Measurements from ENCODE around the gene CENPT. TPM values are rescaled to one million over a fixed set of nuclear protein-coding genes. Genes with fewer than 3 reads are reported as not detected.

CENPT gene
- total RNA-seq, 1 experiment from 2014 or later, result 60.9 TPM

DNA sequence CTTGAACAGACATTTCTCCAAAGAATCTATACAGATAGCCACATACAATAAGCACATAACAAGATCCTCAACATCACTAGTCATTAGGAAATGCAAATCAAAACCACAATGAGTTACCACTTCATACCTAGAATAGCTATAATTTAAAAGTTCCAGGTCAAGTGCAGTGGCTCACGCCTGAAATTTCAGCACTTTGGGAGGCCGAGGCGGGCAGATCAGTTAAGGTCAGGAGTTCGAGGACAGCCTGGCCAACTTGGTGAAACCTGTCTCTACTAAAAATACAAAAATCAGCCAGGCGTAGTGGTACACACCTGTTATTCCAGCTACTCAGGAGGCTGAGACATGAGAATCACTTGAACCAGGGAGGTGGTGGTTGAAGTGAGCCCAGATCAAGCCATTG is 61.0 kb downstream of the CENPT start:
- Mint-ChIP-seq H3K9me3 (no peaks in the 10 kb centered on the region), H3K27me3 (ENCODE audit: low read depth) (no peaks in the 10 kb centered on the region; the same call in 1 of the 2 replicates), H3K4me3 (no peak overlapping the region), H3K4me1 (no peaks in the 10 kb centered on the region), H3K36me3 (ENCODE audit: insufficient read depth in 1 of 3, low read depth in 3 of 3) (no peaks in the 10 kb centered on the region; a peak in 2 of 7 replicates), H3K27ac (no peak overlapping the region)
- no peak overlapping the region for H4K8ac ChIP-seq (replicated peaks; ENCODE audit: insufficient read length, low read depth, low read length)
- no peak overlapping the region for H4K5ac ChIP-seq (ENCODE audit: insufficient read length, low read depth, low read length)
- H2BK20ac ChIP-seq (ENCODE audit: low read depth, low read length, poor library complexity, severe bottlenecking), result no peak overlapping the region
- no peak overlapping the region for H2BK5ac ChIP-seq (ENCODE audit: insufficient read length, low read length)
- H3K79me1 ChIP-seq (ENCODE audit: insufficient read depth, low read depth, low read length, poor library complexity, severe bottlenecking), result no peaks in the 10 kb centered on the region
- H3K4me2 ChIP-seq (ENCODE audit: insufficient read depth, insufficient read length, low read length), result no peak overlapping the region
- no peaks in the 10 kb centered on the region; the same call in 1 of the 2 replicates for H3K79me2 ChIP-seq (ENCODE audit: insufficient read depth, low read length)
- no peak overlapping the region for H3K56ac ChIP-seq (ENCODE audit: insufficient read length, low read depth, low read length)
- H2BK15ac ChIP-seq (ENCODE audit: low read depth, low read length), result no peak overlapping the region
- no peak overlapping the region for H3K27ac ChIP-seq (ENCODE audit: insufficient read length, low read depth, low read length)
- H2AFZ ChIP-seq (ENCODE audit: low read length), result no peak overlapping the region
- H3K4me1 ChIP-seq (ENCODE audit: insufficient read depth, low read length), result no peaks in the 10 kb centered on the region
- H3K23ac ChIP-seq (ENCODE audit: insufficient read length, low read depth, low read length), result no peak overlapping the region
- H3K14ac ChIP-seq (ENCODE audit: insufficient read depth, low read length), result no peak overlapping the region
- no peak overlapping the region for H3K4ac ChIP-seq (ENCODE audit: low read depth, low read length)
- TF ChIP-seq, protein P1, sequence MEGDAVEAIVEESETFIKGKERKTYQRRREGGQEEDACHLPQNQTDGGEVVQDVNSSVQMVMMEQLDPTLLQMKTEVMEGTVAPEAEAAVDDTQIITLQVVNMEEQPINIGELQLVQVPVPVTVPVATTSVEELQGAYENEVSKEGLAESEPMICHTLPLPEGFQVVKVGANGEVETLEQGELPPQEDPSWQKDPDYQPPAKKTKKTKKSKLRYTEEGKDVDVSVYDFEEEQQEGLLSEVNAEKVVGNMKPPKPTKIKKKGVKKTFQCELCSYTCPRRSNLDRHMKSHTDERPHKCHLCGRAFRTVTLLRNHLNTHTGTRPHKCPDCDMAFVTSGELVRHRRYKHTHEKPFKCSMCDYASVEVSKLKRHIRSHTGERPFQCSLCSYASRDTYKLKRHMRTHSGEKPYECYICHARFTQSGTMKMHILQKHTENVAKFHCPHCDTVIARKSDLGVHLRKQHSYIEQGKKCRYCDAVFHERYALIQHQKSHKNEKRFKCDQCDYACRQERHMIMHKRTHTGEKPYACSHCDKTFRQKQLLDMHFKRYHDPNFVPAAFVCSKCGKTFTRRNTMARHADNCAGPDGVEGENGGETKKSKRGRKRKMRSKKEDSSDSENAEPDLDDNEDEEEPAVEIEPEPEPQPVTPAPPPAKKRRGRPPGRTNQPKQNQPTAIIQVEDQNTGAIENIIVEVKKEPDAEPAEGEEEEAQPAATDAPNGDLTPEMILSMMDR (conservative IDR thresholded peaks at IDR 0.05), result no peak
- H3K18ac ChIP-seq (ENCODE audit: insufficient read length, low read depth, low read length), result no peak overlapping the region
- no peak overlapping the region for H2AK5ac ChIP-seq (ENCODE audit: insufficient read length, low read length)
- H3K23me2 ChIP-seq (ENCODE audit: insufficient read length, low read depth, low read length, poor library complexity, severe bottlenecking), result no peaks in the 10 kb centered on the region
- DNase-seq, result no peak
- no peak overlapping the region for H3T11ph ChIP-seq (ENCODE audit: low read length)
- H2BK120ac ChIP-seq (ENCODE audit: low read depth, low read length, poor library complexity, severe bottlenecking), result no peak overlapping the region
- H3K9me3 ChIP-seq (ENCODE audit: control insufficient read depth, low read depth, low read length), result no peaks in the 10 kb centered on the region
- H4K20me1 ChIP-seq (ENCODE audit: control insufficient read depth, insufficient read depth, insufficient read length), result no peaks in the 10 kb centered on the region
- H3K27me3 ChIP-seq (ENCODE audit: insufficient read depth, low read length), result no peaks in the 10 kb centered on the region
- no peak overlapping the region for H2BK12ac ChIP-seq (ENCODE audit: insufficient read length, low read depth, low read length)
- no CpG with 5 or more reads among the region's 5 CpGs for WGBS (ENCODE audit: extremely low coverage, insufficient read length, low lambda C conversion rate)
- H3K9ac ChIP-seq (ENCODE audit: extremely low read depth, insufficient read length, low read length), result no peak overlapping the region
- H4K91ac ChIP-seq (ENCODE audit: insufficient read length, low read depth, low read length), result no peak overlapping the region
